HEK293 (cell line): ENCODE results near the gene GNAZ.

Source experiments
- AEBP2 ChIP-seq: fragments of 450-650 bp; formaldehyde crosslinking; IDR thresholded peaks from 2 replicates; pipeline ENCODE4 v1.5.1; 2016; ENCODE audit warnings: missing biosample characterization, missing genetic modification characterization, borderline replicate concordance
- BCL11B ChIP-seq: fragments of 450-650 bp; formaldehyde crosslinking; IDR thresholded peaks from 2 replicates; pipeline ENCODE4 v1.5.1; 2016; ENCODE audit warnings: low read depth, missing biosample characterization, missing genetic modification characterization
- CTCF ChIP-seq: fragments of 450-650 bp; formaldehyde crosslinking; IDR thresholded peaks from 2 replicates; pipeline ENCODE4 v1.5.1; 2016; ENCODE audit warnings: missing biosample characterization, missing genetic modification characterization
- FEZF1 ChIP-seq: fragments of 450-650 bp; formaldehyde crosslinking; IDR thresholded peaks from 2 replicates; pipeline ENCODE4 v1.5.1; 2016; ENCODE audit warnings: missing biosample characterization, missing genetic modification characterization
- REST ChIP-seq: fragments of 450-650 bp; formaldehyde crosslinking; IDR thresholded peaks from 2 replicates; pipeline ENCODE4 v1.5.1; 2016; ENCODE audit warnings: missing biosample characterization, missing genetic modification characterization
- ZBTB17 ChIP-seq: fragments of 450-650 bp; formaldehyde crosslinking; IDR thresholded peaks from 2 replicates; pipeline ENCODE4 v1.5.1; 2016; ENCODE audit warnings: missing biosample characterization, missing genetic modification characterization
- ZNF24 ChIP-seq: fragments of 450-650 bp; formaldehyde crosslinking; IDR thresholded peaks from 2 replicates; pipeline ENCODE4 v1.5.1; 2016; ENCODE audit warnings: missing biosample characterization, missing genetic modification characterization
- ZNF518A ChIP-seq: fragments of 450-650 bp; formaldehyde crosslinking; conservative IDR thresholded peaks from 2 replicates; pipeline ENCODE4 v1.5.1; 2016; ENCODE audit warnings: low read depth, missing biosample characterization, missing genetic modification characterization
- ZNF530 ChIP-seq: fragments of 450-650 bp; formaldehyde crosslinking; IDR thresholded peaks from 2 replicates; pipeline ENCODE4 v1.5.1; 2016; ENCODE audit warnings: low read depth, missing biosample characterization, missing genetic modification characterization
- ZNF645 ChIP-seq: fragments of 450-650 bp; formaldehyde crosslinking; IDR thresholded peaks from 2 replicates; pipeline ENCODE4; 2016; ENCODE audit warnings: missing biosample characterization, missing genetic modification characterization
- ZNF704 ChIP-seq: fragments of 450-650 bp; formaldehyde crosslinking; IDR thresholded peaks from 2 replicates; pipeline ENCODE4 v1.5.1; 2016; ENCODE audit warnings: missing biosample characterization, missing genetic modification characterization
- ZNF785 ChIP-seq: fragments of 450-650 bp; formaldehyde crosslinking; IDR thresholded peaks from 2 replicates; pipeline ENCODE4 v1.5.1; 2016; ENCODE audit warnings: missing biosample characterization, missing genetic modification characterization
- ZNF830 ChIP-seq: fragments of 450-650 bp; IDR thresholded peaks from 2 replicates; pipeline ENCODE4 v1.5.0; 2018; ENCODE audit warnings: missing biosample characterization, missing genetic modification characterization, low read depth, mild to moderate bottlenecking, moderate library complexity

GRCh38 chr22:23091760-23092159 lies 21.4 kb downstream of the GNAZ start:
- TF ChIP-seq ZNF704 (tag by site-specific recombination) (no peak), ZNF645 (tag by site-specific recombination) (no peak), CTCF (no peak), ZNF830 (tag by site-specific recombination) (no peak), ZNF785 (tag by site-specific recombination) (no peak), BCL11B (tag by site-specific recombination) (no peak), AEBP2 (tag by site-specific recombination) (no peak), ZNF530 (tag by site-specific recombination) (no peak), ZNF24 (tag by site-specific recombination) (no peak), FEZF1 (tag by site-specific recombination) (no peak), REST (tag by site-specific recombination) (no peak), ZBTB17 (tag by site-specific recombination) (no peak), ZNF518A (no peak)
